Dermis microvascular lymphatic vessel endothelial cell (primary cell): ENCODE measurements around the gene NOX4. TPM values are rescaled to one million over a fixed set of nuclear protein-coding genes. Genes with fewer than 3 reads are reported as not detected.
"Not testable (repeated sequence)": the region's sequence is repeated elsewhere in the genome, so short reads cannot be mapped to it uniquely, and the experiment has no call there.

Experiments used
- DNase-seq, 2 donors: peaks; one replicate each; pipeline versions ENCODE4 v3.0.0 to v3.0.0-alpha.2; 2010; ENCODE audit warnings: low read depth in 2 of 2
- total RNA-seq: library from RNA; depleted of rRNA; stranded (reverse); fragments of >200 nt; gene quantifications from 2 replicates; pipeline ENCODE4 v1.2.1, GENCODE V29; 2014

Gene NOX4
- total RNA-seq, 1 donor from 2014 or later, result 55.1 TPM

GRCh38 chr11:89458716-89459115 lies 32.5 kb downstream of the NOX4 start:
- no peak for DNase-seq

- no peak for DNase-seq
Observed at GRCh38 chr11:89457190-89457589, 34.0 kb downstream of the NOX4 start.

GRCh38 chr11:89456681-89457080 lies 34.5 kb downstream of the NOX4 start:
- DNase-seq, result no peak

GRCh38 chr11:89452780-89453179 lies 38.4 kb downstream of the NOX4 start:
- DNase-seq, result no peak

GRCh38 chr11:89447845-89448244 lies 43.3 kb downstream of the NOX4 start:
- DNase-seq, result no peak

GRCh38 chr11:89443361-89444322 lies 47.5 kb downstream of the NOX4 start:
- no peak for DNase-seq

GRCh38 chr11:89442801-89443200 lies 48.4 kb downstream of the NOX4 start:
- peak in 1 of 2 donors; percentile 53 for DNase-seq

GRCh38 chr11:89441606-89442005 lies 49.6 kb downstream of the NOX4 start:
- peak in 1 of 2 donors; percentile 66 for DNase-seq

- DNase-seq, result no peak
Observed at GRCh38 chr11:89437317-89437716, 53.9 kb downstream of the NOX4 start.

- DNase-seq, result peak; percentile 39 to 40
Observed at GRCh38 chr11:89436071-89436470, 55.1 kb downstream of the NOX4 start.

- DNase-seq, result no peak
Observed at GRCh38 chr11:89433278-89433677, 57.9 kb downstream of the NOX4 start.

- not testable (repeated sequence) for DNase-seq
Observed at GRCh38 chr11:89432182-89432581, 59.0 kb downstream of the NOX4 start.

- not testable (repeated sequence) for DNase-seq
Observed at GRCh38 chr11:89426501-89426900, 64.7 kb downstream of the NOX4 start.

GRCh38 chr11:89421718-89422117 lies 69.5 kb downstream of the NOX4 start:
- DNase-seq, result no peak

- peak; percentile 72 to 77 for DNase-seq
Observed at GRCh38 chr11:89420981-89421380, 70.2 kb downstream of the NOX4 start.

- no peak for DNase-seq
Observed at GRCh38 chr11:89416961-89417360, 74.2 kb downstream of the NOX4 start.

- DNase-seq, result not testable (repeated sequence)
Observed at GRCh38 chr11:89411112-89411511, 80.1 kb downstream of the NOX4 start.

GRCh38 chr11:89410666-89411065 lies 80.5 kb downstream of the NOX4 start:
- not testable (repeated sequence) for DNase-seq

GRCh38 chr11:89408441-89408840 lies 82.7 kb downstream of the NOX4 start:
- not testable (repeated sequence) for DNase-seq

- DNase-seq, result peak in 1 of 2 donors; percentile 40
Observed at GRCh38 chr11:89405629-89406028, 85.5 kb downstream of the NOX4 start.

GRCh38 chr11:89391654-89392053 lies 99.5 kb downstream of the NOX4 start:
- not testable (repeated sequence) for DNase-seq

GRCh38 chr11:89387501-89387900 lies 103.7 kb downstream of the NOX4 start:
- not testable (repeated sequence) for DNase-seq

- DNase-seq, result not testable (repeated sequence)
Observed at GRCh38 chr11:89382986-89383385, 108.2 kb downstream of the NOX4 start.
